ENCODE data around the gene CDH23. TPM values are rescaled to one million over a fixed set of nuclear protein-coding genes. Genes with fewer than 3 reads are reported as not detected.

CDH23 gene
- total RNA-seq, 2 experiments from 2014 or later, result 4.6 to 5.2 TPM

DNA sequence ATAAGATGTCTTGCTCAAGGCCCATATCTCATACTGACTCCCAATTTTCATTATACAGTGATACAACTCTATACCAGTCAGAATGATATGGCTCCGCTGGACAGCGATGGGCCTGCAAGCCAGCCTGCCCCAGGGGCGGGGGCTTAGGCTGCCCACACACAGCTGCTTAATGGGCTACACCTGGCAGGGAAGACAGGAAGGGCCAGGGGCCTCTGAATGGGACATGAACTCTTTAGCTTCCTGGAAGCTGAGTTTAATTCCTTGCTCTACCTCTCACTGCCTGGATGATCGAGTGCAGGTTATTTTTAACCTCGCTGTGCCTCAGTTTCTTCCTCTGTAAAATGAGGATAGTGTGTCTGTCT, 210.3 kb downstream of the CDH23 start:
- H3K27me3 ChIP-seq (ENCODE audit: control insufficient read depth in 1 of 2, insufficient read depth in 2 of 2, low read length in 2 of 2), result no peaks in the 10 kb centered on the region
- no peaks in the 10 kb centered on the region for H3K9me3 ChIP-seq (ENCODE audit: control insufficient read depth in 1 of 2, insufficient read depth in 1 of 2, low read length in 2 of 2)
- H3K4me1 ChIP-seq (ENCODE audit: insufficient read depth, low read length), result no peaks in the 10 kb centered on the region
- intact Hi-C loops (cut with DNase I, micrococcal nuclease), result no loop called here
- no peaks in the 10 kb centered on the region for H3K36me3 ChIP-seq (ENCODE audit: insufficient read depth, low read length)
- Mint-ChIP-seq H3K27ac (no peak overlapping the region), H3K27me3 (no peaks in the 10 kb centered on the region), H3K4me1 (ENCODE audit: low read depth) (no peaks in the 10 kb centered on the region), H3K9me3 (no peaks in the 10 kb centered on the region), H3K4me3 (no peak overlapping the region), H3K36me3 (ENCODE audit: low read depth) (no peaks in the 10 kb centered on the region)
- DNase-seq (no peak), ATAC-seq (ENCODE audit: poor library complexity) (no peak)
- TF ChIP-seq, protein P1, sequence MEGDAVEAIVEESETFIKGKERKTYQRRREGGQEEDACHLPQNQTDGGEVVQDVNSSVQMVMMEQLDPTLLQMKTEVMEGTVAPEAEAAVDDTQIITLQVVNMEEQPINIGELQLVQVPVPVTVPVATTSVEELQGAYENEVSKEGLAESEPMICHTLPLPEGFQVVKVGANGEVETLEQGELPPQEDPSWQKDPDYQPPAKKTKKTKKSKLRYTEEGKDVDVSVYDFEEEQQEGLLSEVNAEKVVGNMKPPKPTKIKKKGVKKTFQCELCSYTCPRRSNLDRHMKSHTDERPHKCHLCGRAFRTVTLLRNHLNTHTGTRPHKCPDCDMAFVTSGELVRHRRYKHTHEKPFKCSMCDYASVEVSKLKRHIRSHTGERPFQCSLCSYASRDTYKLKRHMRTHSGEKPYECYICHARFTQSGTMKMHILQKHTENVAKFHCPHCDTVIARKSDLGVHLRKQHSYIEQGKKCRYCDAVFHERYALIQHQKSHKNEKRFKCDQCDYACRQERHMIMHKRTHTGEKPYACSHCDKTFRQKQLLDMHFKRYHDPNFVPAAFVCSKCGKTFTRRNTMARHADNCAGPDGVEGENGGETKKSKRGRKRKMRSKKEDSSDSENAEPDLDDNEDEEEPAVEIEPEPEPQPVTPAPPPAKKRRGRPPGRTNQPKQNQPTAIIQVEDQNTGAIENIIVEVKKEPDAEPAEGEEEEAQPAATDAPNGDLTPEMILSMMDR (IDR thresholded peaks at IDR 0.05), result no peak
- no peak overlapping the region for H3K4me3 ChIP-seq (ENCODE audit: low read length)
- CTCF ChIA-PET, result no interaction called here
- H3K27ac ChIP-seq (ENCODE audit: low read depth in 1 of 2, low read length in 2 of 2), result no peak overlapping the region
- POLR2A ChIA-PET, result no interaction called here

DNA sequence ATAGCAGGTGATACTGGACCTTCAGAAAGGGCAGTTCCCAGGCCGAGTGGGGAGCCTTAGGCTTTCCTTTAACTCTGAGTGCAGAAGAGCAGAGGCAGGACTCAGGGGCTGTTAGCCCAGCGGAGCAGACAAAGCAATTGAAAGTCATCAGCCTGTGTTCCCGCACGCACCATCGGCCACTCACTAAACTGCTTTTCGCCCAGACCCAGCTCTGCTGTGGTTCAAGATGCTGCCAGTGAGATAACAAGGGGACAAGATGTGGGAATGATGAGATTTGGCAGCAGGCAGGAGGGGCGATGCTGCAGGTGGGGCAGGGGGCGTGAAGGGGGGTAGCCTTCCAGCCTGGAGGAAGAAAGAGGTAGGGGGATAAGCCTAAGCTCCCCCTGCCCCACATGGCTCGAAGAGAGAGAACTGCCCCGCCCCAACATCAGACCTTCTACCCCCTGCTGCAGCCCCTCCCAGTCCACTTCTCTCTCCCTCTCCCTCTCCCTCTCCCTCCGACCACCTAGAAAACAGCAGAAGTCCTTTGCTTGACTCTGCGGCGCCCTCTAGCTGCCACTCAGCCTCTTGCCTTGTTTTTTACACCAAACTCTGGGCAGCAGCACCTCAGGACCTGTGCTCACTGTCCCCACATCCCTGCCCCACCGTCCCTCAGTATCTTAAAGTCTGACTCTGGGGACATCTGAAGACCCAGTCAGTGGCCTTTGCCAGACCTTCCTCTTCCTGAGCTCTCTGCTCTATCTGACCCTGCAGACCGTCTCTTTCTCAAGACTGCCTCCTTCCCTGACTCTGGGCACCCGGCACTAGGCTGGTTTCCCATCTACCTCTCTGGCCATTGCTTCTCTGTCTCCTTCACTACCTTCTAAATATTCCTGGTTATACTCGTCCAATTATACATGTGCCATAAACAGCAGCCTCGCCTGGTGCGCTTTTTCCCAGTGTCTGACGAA, 212.4 kb downstream of the CDH23 start:
- intact Hi-C loops (cut with DNase I, micrococcal nuclease), result no loop called here
- POLR2A ChIA-PET, result no interaction called here

DNA sequence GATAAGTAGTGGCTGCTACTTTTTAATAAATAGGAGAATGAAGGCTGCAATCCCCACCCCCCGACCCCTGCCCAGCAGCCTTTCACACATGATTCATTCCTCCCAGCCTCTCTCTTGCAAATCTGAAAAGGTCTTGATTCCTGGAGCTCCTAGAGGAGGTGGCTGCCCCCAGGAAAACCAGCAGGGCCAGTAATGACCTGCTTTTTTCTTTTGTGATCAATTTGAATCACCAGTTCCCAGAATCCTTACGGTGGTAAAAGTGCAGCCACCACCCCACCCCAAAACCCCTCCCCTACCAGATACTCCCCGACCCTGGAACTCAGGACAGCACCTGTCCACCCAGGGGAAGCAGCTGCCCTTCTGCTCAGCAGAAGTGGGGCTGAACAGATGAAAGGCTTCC, 213.9 kb downstream of the CDH23 start:
- peaks cover 3% of the 10 kb centered on the region for H3K27me3 Mint-ChIP-seq
- no peak overlapping the region for H3K27ac Mint-ChIP-seq
- H3K36me3 Mint-ChIP-seq (ENCODE audit: low read depth), result no peaks in the 10 kb centered on the region
- Histone ChIP-seq H3K36me3 (ENCODE audit: insufficient read depth, low read length) (no peaks in the 10 kb centered on the region), H3K27me3 (ENCODE audit: control insufficient read depth in 1 of 2, insufficient read depth in 2 of 2, low read length in 2 of 2) (no peaks in the 10 kb centered on the region), H3K4me3 (ENCODE audit: low read length) (no peak overlapping the region), H3K27ac (ENCODE audit: low read depth in 1 of 2, low read length in 2 of 2) (no peak overlapping the region), H3K4me1 (ENCODE audit: insufficient read depth, low read length) (no peaks in the 10 kb centered on the region), H3K9me3 (ENCODE audit: control insufficient read depth in 1 of 2, insufficient read depth in 1 of 2, low read length in 2 of 2) (no peaks in the 10 kb centered on the region)
- no peaks in the 10 kb centered on the region for H3K4me1 Mint-ChIP-seq (ENCODE audit: low read depth)
- ChIA-PET CTCF (no interaction called here), POLR2A (no interaction called here)
- DNase-seq (no peak), ATAC-seq (ENCODE audit: poor library complexity) (no peak)
- intact Hi-C loops (cut with DNase I, micrococcal nuclease), result no loop called here
- H3K9me3 Mint-ChIP-seq, result no peaks in the 10 kb centered on the region
- TF ChIP-seq, protein P1 (IDR thresholded peaks at IDR 0.05), result no peak
- H3K4me3 Mint-ChIP-seq, result no peak overlapping the region

More for the DNA sequence above, 212.4 kb downstream of the CDH23 start:
- Mint-ChIP-seq H3K4me3 (no peak overlapping the region), H3K27me3 (peaks cover 3% of the 10 kb centered on the region), H3K9me3 (no peaks in the 10 kb centered on the region), H3K36me3 (ENCODE audit: low read depth) (no peaks in the 10 kb centered on the region), H3K27ac (no peak overlapping the region), H3K4me1 (ENCODE audit: low read depth) (no peaks in the 10 kb centered on the region)
- DNase-seq (peak; percentile 33 to 70 (median 48)), ATAC-seq (ENCODE audit: poor library complexity) (peak; percentile 51)
- Histone ChIP-seq H3K9me3 (ENCODE audit: control insufficient read depth in 1 of 2, insufficient read depth in 1 of 2, low read length in 2 of 2) (no peaks in the 10 kb centered on the region), H3K4me3 (ENCODE audit: low read length) (no peak overlapping the region), H3K27ac (ENCODE audit: low read depth in 1 of 2, low read length in 2 of 2) (no peak overlapping the region), H3K4me1 (ENCODE audit: insufficient read depth, low read length) (no peaks in the 10 kb centered on the region), H3K27me3 (ENCODE audit: control insufficient read depth in 1 of 2, insufficient read depth in 2 of 2, low read length in 2 of 2) (no peaks in the 10 kb centered on the region), H3K36me3 (ENCODE audit: insufficient read depth, low read length) (no peaks in the 10 kb centered on the region)
- TF ChIP-seq, protein P1 (IDR thresholded peaks at IDR 0.05), result peak; percentile 44
- CTCF ChIA-PET, result interaction anchor here (0.6 to 1.0 kb wide), 3 partner anchors 16 to 295 kb away, joined by 3 to 4 read pairs (median 3); no protein-coding TSS in a partner anchor
